HCT116 (cell line): ENCODE measurements around the gene SIN3A. TPM values are rescaled to one million over a fixed set of nuclear protein-coding genes. Genes with fewer than 3 reads are reported as not detected.

Experiments
- ATAC-seq: fragments of 200-7000 bp; cut with Tn5 transposase; 2 replicates; pipeline ENCODE4 v1.9.1; 2020; ENCODE audit warnings: mild to moderate bottlenecking, moderate library complexity
- BruUV-seq: library from RNA; stranded (reverse); fragments of 400-500 nt; replicated peaks from 2 replicates; lab custom pipeline; 2021; lab: Mats Ljungman, UMichigan
- CTCF ChIA-PET: fragments of 300-600 bp; sonication (Branson Sonifier 250); formaldehyde crosslinking; loops from one replicate; lab custom pipeline; 2021; ENCODE audit warnings: antibody characterized with exemption; lab: Charles Lee
- POLR2A ChIA-PET: fragments of 300-600, 350-600 bp; sonication (Branson Sonifier 250); formaldehyde crosslinking; loops from one replicate; lab custom pipeline; 2021; ENCODE audit warnings: antibody characterized with exemption; lab: Charles Lee
- RAD21 ChIA-PET, 2 experiments: fragments of 300-600 bp; sonication (Branson Sonifier 250); formaldehyde crosslinking; loops; one replicate each; lab custom pipeline; 2023; ENCODE audit warnings: low total read pairs in 2 of 2; ENCODE audit not compliant: uncharacterized antibody in 2 of 2, unreplicated experiment in 2 of 2, low non-redundant PET in 1 of 2; lab: Charles Lee
- DNase-seq: peaks from one replicate; pipeline ENCODE4 v3.0.0-alpha.2; 2010; ENCODE audit warnings: low read depth, low spot score
- H2AFZ ChIP-seq: fragments of 200-600 bp; shearing (Covaris generic), sonication (generic); 2 replicates; pipeline ENCODE4 v1.6.1; 2017; ENCODE audit warnings: low read depth, mixed run types, mixed read lengths, antibody characterized with exemption, low read length; ENCODE audit not compliant: poor library complexity, severe bottlenecking
- H3K27ac ChIP-seq: 2 replicates; pipeline ENCODE4 v1.5.1; 2012; ENCODE audit warnings: low read depth, low read length
- H3K27me3 ChIP-seq: fragments of 200-600 bp; sonication (generic); 2 replicates; pipeline ENCODE4 v1.6.1; 2016; ENCODE audit warnings: mixed run types, low read length, mixed read lengths; ENCODE audit not compliant: insufficient read depth
- H3K36me3 ChIP-seq, 2 experiments: fragments of 200-500 bp in 1 of 2; fragments of 200-600 bp in 1 of 2; sonication (Bioruptor generic) in 1 of 2; sonication (generic) in 1 of 2; 2 replicates each; pipeline versions ENCODE4 v1.5.1 to v1.6.1; 2014 to 2016; ENCODE audit warnings: low read length in 2 of 2, inconsistent platforms in 1 of 2, mixed read lengths in 1 of 2, mixed run types in 1 of 2; ENCODE audit not compliant: insufficient read depth in 2 of 2, control insufficient read depth in 1 of 2
- H3K4me1 ChIP-seq, 2 experiments: fragments of 200-600 bp in 1 of 2; sonication (generic) in 1 of 2; 2 replicates each; pipeline versions ENCODE4 v1.5.1 to v1.6.1; 2012 to 2017; ENCODE audit warnings: low read length in 2 of 2, inconsistent platforms in 1 of 2, mild to moderate bottlenecking in 1 of 2, mixed read lengths in 1 of 2, mixed run types in 1 of 2, moderate library complexity in 1 of 2; ENCODE audit not compliant: insufficient read depth in 2 of 2, control insufficient read depth in 1 of 2
- H3K4me2 ChIP-seq: fragments of 200-600 bp; sonication (generic); 2 replicates; pipeline ENCODE4 v1.6.1; 2017; ENCODE audit warnings: mixed run types, low read length, mixed read lengths
- H3K4me3 ChIP-seq, 2 experiments: fragments of 200-600 bp in 1 of 2; sonication (generic) in 1 of 2; replicated peaks in 1 of 2; 2 replicates each; pipeline ENCODE4 v1.5.1; 2011 to 2016; ENCODE audit warnings: low read length in 2 of 2, control low read depth in 1 of 2, low read depth in 1 of 2, mild to moderate bottlenecking in 1 of 2, mixed read lengths in 1 of 2, mixed run types in 1 of 2
- H3K79me2 ChIP-seq: fragments of 200-600 bp; sonication (generic); 2 replicates; pipeline ENCODE4 v1.6.1; 2017; ENCODE audit warnings: mild to moderate bottlenecking, mixed run types, low read length, moderate library complexity, mixed read lengths; ENCODE audit not compliant: insufficient read depth
- H3K9ac ChIP-seq: fragments of 200-600 bp; sonication (generic); 2 replicates; pipeline ENCODE4 v1.6.1; 2016; ENCODE audit warnings: low read length, mixed read lengths
- H3K9me2 ChIP-seq: fragments of 200-600 bp; sonication (generic), shearing (Covaris generic); 2 replicates; pipeline ENCODE4 v1.6.1; 2017; ENCODE audit warnings: mixed run types, mild to moderate bottlenecking, moderate library complexity; ENCODE audit not compliant: insufficient read depth
- H3K9me3 ChIP-seq, 2 experiments: fragments of 200-500 bp in 1 of 2; fragments of 200-600 bp in 1 of 2; sonication (Bioruptor generic) in 1 of 2; sonication (generic) in 1 of 2; 2 replicates each; pipeline ENCODE4 v1.6.1; 2014 to 2017; ENCODE audit warnings: low read length in 2 of 2, mixed read lengths in 2 of 2, inconsistent platforms in 1 of 2, low read depth in 1 of 2, mild to moderate bottlenecking in 1 of 2, mixed run types in 1 of 2, moderate library complexity in 1 of 2; ENCODE audit not compliant: control insufficient read depth in 1 of 2, insufficient read depth in 1 of 2
- H4K20me1 ChIP-seq: fragments of 200-600 bp; sonication (generic), shearing (Covaris generic); 2 replicates; pipeline ENCODE4 v1.6.1; 2017; ENCODE audit warnings: mixed run types, mild to moderate bottlenecking, moderate library complexity; ENCODE audit not compliant: insufficient read depth
- ATF3 ChIP-seq: IDR thresholded peaks from 2 replicates; pipeline ENCODE4 v1.6.1; 2012
- CBX3 ChIP-seq: IDR thresholded peaks from 2 replicates; pipeline ENCODE4 v1.6.1; 2012; ENCODE audit warnings: low read depth
- CTCF ChIP-seq, 3 experiments: fragments of 200-600 bp in 1 of 3; sonication (generic) in 1 of 3; IDR thresholded peaks in 2 of 3; conservative IDR thresholded peaks in 1 of 3; 2 replicates each; pipeline ENCODE4 v1.5.1; 2012 to 2017; ENCODE audit warnings: low read depth in 2 of 3, low read length in 2 of 3, antibody characterized with exemption in 1 of 3, borderline replicate concordance in 1 of 3, control low read depth in 1 of 3, mild to moderate bottlenecking in 1 of 3, mixed read lengths in 1 of 3, mixed run types in 1 of 3, moderate library complexity in 1 of 3; ENCODE audit not compliant: insufficient read depth in 1 of 3
- EGR1 ChIP-seq: IDR thresholded peaks from 2 replicates; pipeline ENCODE4 v1.6.1; 2012; ENCODE audit warnings: low read depth
- ELF1 ChIP-seq: IDR thresholded peaks from 2 replicates; pipeline ENCODE4 v1.6.1; 2012; ENCODE audit warnings: low read depth, borderline replicate concordance
- POLR2A ChIP-seq: IDR thresholded peaks from 2 replicates; pipeline ENCODE4 v1.7.0; 2011; ENCODE audit warnings: borderline replicate concordance; ENCODE audit not compliant: insufficient read depth, insufficient read length; ENCODE audit errors: extremely low read depth
- POLR2AphosphoS5 ChIP-seq: IDR thresholded peaks from 2 replicates; pipeline ENCODE4 v1.6.1; 2011; ENCODE audit warnings: mild to moderate bottlenecking, low read depth, low read length, moderate library complexity
- RAD21 ChIP-seq: IDR thresholded peaks from 2 replicates; pipeline ENCODE4 v1.6.1; 2012; ENCODE audit warnings: low read depth, mild to moderate bottlenecking
- SIN3A ChIP-seq: IDR thresholded peaks from 2 replicates; pipeline ENCODE4 v1.6.1; 2012; ENCODE audit warnings: low read depth
- SP1 ChIP-seq: IDR thresholded peaks from 2 replicates; pipeline ENCODE4 v1.6.1; 2012; ENCODE audit warnings: low read depth
- SRF ChIP-seq: IDR thresholded peaks from 2 replicates; pipeline ENCODE4 v1.6.1; 2012; ENCODE audit warnings: low read depth
- YY1 ChIP-seq: IDR thresholded peaks from 2 replicates; pipeline ENCODE4 v1.6.1; 2011; ENCODE audit warnings: low read length, low read depth, moderate library complexity, mild to moderate bottlenecking; ENCODE audit not compliant: insufficient replicate concordance; ENCODE audit errors: extremely low read depth
- ZBTB33 ChIP-seq: IDR thresholded peaks from 2 replicates; pipeline ENCODE4 v1.6.1; 2011; ENCODE audit warnings: mild to moderate bottlenecking, low read length, moderate library complexity; ENCODE audit not compliant: insufficient replicate concordance; ENCODE audit errors: extremely low read depth
- ZFX ChIP-seq: fragments of 450-650 bp; IDR thresholded peaks from 2 replicates; pipeline ENCODE4 v1.6.1; 2017
- intact Hi-C: fragments of 100-400 bp; cut with micrococcal nuclease; formaldehyde crosslinking; loops from 2 replicates; pipeline ENCODE4 v1.10.0; 2022
- total RNA-seq: library from RNA; stranded (reverse); gene quantifications from one replicate; pipeline ENCODE4 v1.2.1, GENCODE V29; 2021; ENCODE audit not compliant: unreplicated experiment

The SIN3A gene
- total RNA-seq, 1 experiment from 2014 or later, result 70.1 TPM

GRCh38 chr15:75425966-75426500, 25.5 kb downstream of the SIN3A start:
- Histone ChIP-seq H3K27me3 (no peaks in the 10 kb centered on the region), H3K4me2 (no peak overlapping the region), H3K36me3 (peaks cover 21 to 29% of the 10 kb centered on the region in 2 experiments), H3K27ac (no peak overlapping the region), H3K79me2 (peaks cover 71% of the 10 kb centered on the region), H3K9ac (no peak overlapping the region), H2AFZ (no peak overlapping the region), H4K20me1 (peaks cover under 1% of the 10 kb centered on the region; the same call in 1 of the 2 replicates), H3K9me3 (no peaks in the 10 kb centered on the region), H3K9me2 (no peaks in the 10 kb centered on the region), H3K4me1 (no peaks in the 10 kb centered on the region), H3K4me3 (no peak overlapping the region)
- no TSS peak for BruUV-seq
- ChIA-PET POLR2A (no interaction called here), CTCF (no interaction called here), RAD21 (no interaction called here)
- no peak for DNase-seq
- TF ChIP-seq ZFX, result no peak
- no peak for TF ChIP-seq SRF
- no peak for TF ChIP-seq ZBTB33
- TF ChIP-seq SIN3A, result no peak
- TF ChIP-seq EGR1, result no peak
- TF ChIP-seq CTCF (IDR thresholded peaks at IDR 0.05 in 2 of 3, conservative IDR thresholded peaks at IDR 0.05 in 1 of 3; ENCODE audit: borderline replicate concordance in 1 of 3, insufficient read depth in 1 of 3, low read depth in 2 of 3, low read length in 2 of 3), result no peak
- no peak for TF ChIP-seq ELF1
- TF ChIP-seq POLR2AphosphoS5, result no peak
- no peak for TF ChIP-seq CBX3
- TF ChIP-seq RAD21, result no peak
- no peak for TF ChIP-seq ATF3
- TF ChIP-seq YY1, result no peak
- no peak for TF ChIP-seq SP1
- TF ChIP-seq POLR2A, result no peak
- intact Hi-C loops, result no loop called here
- ATAC-seq, result no peak
